ENCODE data around the gene SERPINC1. TPM values are rescaled to one million over a fixed set of nuclear protein-coding genes. Genes with fewer than 3 reads are reported as not detected.

The SERPINC1 gene
- total and polyA plus RNA-seq, 8 donors: 0.18 to 0.89 (median 0.20) TPM; not detected in 5

DNA sequence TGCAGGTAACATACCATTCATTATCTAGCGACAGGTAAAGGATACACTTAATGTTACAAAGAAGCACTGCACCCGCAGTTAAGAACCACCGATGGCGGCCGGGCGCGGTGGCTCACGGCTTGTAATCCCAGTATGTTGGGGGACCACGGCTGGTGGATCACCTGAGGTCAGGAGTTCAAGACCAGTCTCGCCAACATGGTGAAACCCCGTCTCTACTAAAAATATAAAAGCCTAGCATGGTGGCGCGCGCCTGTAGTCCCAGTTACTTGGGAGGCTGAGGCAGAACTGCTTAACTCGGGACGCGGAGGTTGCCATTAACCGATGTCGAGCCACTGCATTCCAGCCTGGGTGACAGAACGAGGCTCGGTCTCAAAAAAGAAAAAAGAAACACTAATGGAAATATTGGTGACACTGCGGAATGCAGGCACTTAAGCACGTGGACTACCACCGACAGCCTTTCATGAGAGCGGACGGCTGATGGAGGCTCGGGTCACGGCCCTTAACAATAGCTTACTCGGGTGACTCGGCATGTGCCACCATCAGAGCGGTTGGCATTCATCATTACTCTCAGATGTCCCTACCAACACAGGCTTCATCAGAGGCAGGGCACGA is 49.9 kb downstream of the SERPINC1 start:
- intact Hi-C loops (cut with DNase I; ENCODE audit: low total_unique reads): loop anchor here (10.0 kb wide), 1 partner anchor 58 kb away; no protein-coding TSS in a partner anchor
- Histone ChIP-seq H3K4me3 (peak overlapping the region; percentile 61 to 77 (median 68)), H3K27ac (peak overlapping the region; percentile 81 to 98 (median 95)), H3K36me3 (peaks cover 38 to 55% (median 49%) of the 10 kb centered on the region in 4 donors), H3K27me3 (no peaks in the 10 kb centered on the region), H3K4me1 (peaks cover 20 to 71% (median 46%) of the 10 kb centered on the region in 4 donors), H3K9me3 (no peaks in the 10 kb centered on the region)
- no peak for DNase-seq
- 2 to 7% (median 2%) methylated on average over 32 of the region's 32 CpGs for WGBS, 5 donors
- TF ChIP-seq EP300 (IDR thresholded peaks at IDR 0.05): no peak
- TF ChIP-seq POLR2A (IDR thresholded peaks at IDR 0.05): no peak
- TF ChIP-seq POLR2AphosphoS5 (IDR thresholded peaks at IDR 0.05): no peak
- no peak for TF ChIP-seq CTCF (IDR thresholded peaks at IDR 0.05)

DNA sequence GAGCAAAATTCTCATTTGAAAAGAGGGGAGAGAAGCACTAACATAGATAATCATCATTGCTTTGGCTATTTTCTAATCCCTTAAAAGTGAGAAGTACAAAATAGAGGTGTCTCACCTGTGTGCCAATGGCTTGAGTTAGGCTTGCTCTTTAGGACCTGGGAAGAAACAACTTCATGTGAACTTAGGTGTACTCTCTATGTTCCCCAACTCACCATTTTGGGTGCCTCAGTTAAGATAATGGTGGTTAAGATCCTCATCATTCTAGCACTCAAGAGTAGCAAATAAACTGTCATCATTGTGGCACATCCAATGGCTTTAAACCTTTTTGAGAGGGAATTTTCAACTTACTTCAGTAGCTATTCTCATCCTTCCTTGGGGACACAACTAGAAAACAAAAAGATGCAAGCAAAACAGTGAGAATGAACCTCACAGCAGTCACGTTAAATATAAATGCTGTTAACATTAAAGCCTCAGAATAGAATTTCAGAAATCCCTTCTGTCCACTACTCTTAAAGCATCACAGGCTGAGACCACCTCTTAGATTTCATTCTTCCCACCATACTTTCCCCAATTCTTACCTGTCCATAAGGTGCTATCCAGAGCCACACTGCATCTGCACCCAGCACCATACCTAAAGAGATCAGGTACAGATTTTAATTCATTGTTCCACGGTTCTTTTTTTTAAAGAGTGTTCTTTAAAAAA is 50.6 kb downstream of the SERPINC1 start:
- peak overlapping the region in 4 of 5 donors; percentile 94 to 98 (median 95) for H3K27ac ChIP-seq
- TF ChIP-seq CTCF (IDR thresholded peaks at IDR 0.05) (no peak), POLR2A (IDR thresholded peaks at IDR 0.05) (no peak), POLR2AphosphoS5 (IDR thresholded peaks at IDR 0.05) (no peak), EP300 (IDR thresholded peaks at IDR 0.05) (no peak)
- peaks cover 20 to 70% (median 42%) of the 10 kb centered on the region in 4 donors for H3K4me1 ChIP-seq
- H3K9me3 ChIP-seq: no peaks in the 10 kb centered on the region
- H3K27me3 ChIP-seq: no peaks in the 10 kb centered on the region
- intact Hi-C loops (cut with DNase I; ENCODE audit: low total_unique reads): loop anchor here (10.0 kb wide), 1 partner anchor 58 kb away; no protein-coding TSS in a partner anchor
- peak overlapping the region; percentile 61 to 77 (median 68) for H3K4me3 ChIP-seq
- H3K36me3 ChIP-seq: peaks cover 40 to 59% (median 55%) of the 10 kb centered on the region in 4 donors
- 2 to 13% (median 9%) methylated on average over 2 of the region's 2 CpGs for WGBS, 5 donors
- no peak for DNase-seq

GRCh38 chr1:173865468-173866164 is 51.5 kb downstream of the SERPINC1 start:
- Histone ChIP-seq H3K27me3 (no peaks in the 10 kb centered on the region), H3K27ac (peak overlapping the region in 4 of 5 donors; percentile 94 to 98 (median 95)), H3K9me3 (no peaks in the 10 kb centered on the region), H3K4me3 (peak overlapping the region in 3 of 4 donors; percentile 61 to 77 (median 61)), H3K4me1 (peaks cover 20 to 60% (median 36%) of the 10 kb centered on the region in 4 donors), H3K36me3 (peaks cover 40 to 64% (median 60%) of the 10 kb centered on the region in 4 donors)
- no peak for DNase-seq
- intact Hi-C loops (cut with DNase I; ENCODE audit: low total_unique reads): loop anchor here (10.0 kb wide), 1 partner anchor 59 kb away; no protein-coding TSS in a partner anchor
- TF ChIP-seq EP300 (IDR thresholded peaks at IDR 0.05) (no peak), POLR2AphosphoS5 (IDR thresholded peaks at IDR 0.05) (no peak), POLR2A (IDR thresholded peaks at IDR 0.05) (no peak), CTCF (IDR thresholded peaks at IDR 0.05) (no peak)
- WGBS, 5 donors: 12 to 26% (median 21%) methylated on average over 4 of the region's 4 CpGs
